H1 (cell line): ENCODE measurements around the gene VWA3B. TPM values are rescaled to one million over a fixed set of nuclear protein-coding genes. Genes with fewer than 3 reads are reported as not detected.

Experiments used
- CTCF ChIA-PET: fragments of 300-600 bp; sonication (Branson Sonifier 250); formaldehyde crosslinking; loops from one replicate; lab custom pipeline; 2021; ENCODE audit not compliant: partially characterized antibody; lab: Charles Lee
- POLR2A ChIA-PET: fragments of 300-600 bp; sonication (Branson Sonifier 250); formaldehyde crosslinking; loops from one replicate; lab custom pipeline; 2021; ENCODE audit warnings: inconsistent platforms; ENCODE audit not compliant: partially characterized antibody; lab: Charles Lee
- DNase-seq, 2 experiments: peaks; one replicate each; pipeline versions ENCODE4 v3.0.0 to v3.0.0-alpha.2; 2010 to 2022; ENCODE audit warnings: low spot score in 2 of 2, low read depth in 1 of 2, mixed read lengths in 1 of 2
- FAIRE-seq: peaks from 2 replicates; lab custom pipeline; 2011; peaks lifted over from hg19 to GRCh38; lab: Jason Lieb, UNC
- H2AFZ ChIP-seq: 2 replicates; pipeline ENCODE4 v1.8.1; 2012; ENCODE audit warnings: low read length, inconsistent platforms
- H2AK5ac ChIP-seq: 2 replicates; pipeline ENCODE4 v1.6.1; 2013; ENCODE audit warnings: low read depth, low read length
- H2BK120ac ChIP-seq: replicated peaks from 2 replicates; pipeline ENCODE3; 2013; ENCODE audit warnings: low read depth, low read length, inconsistent platforms
- H2BK12ac ChIP-seq: 2 replicates; pipeline ENCODE4 v1.6.1; 2013; ENCODE audit warnings: low read depth, low read length
- H2BK15ac ChIP-seq: 2 replicates; pipeline ENCODE4 v1.6.1; 2013; ENCODE audit warnings: low read length
- H2BK20ac ChIP-seq: 2 replicates; pipeline ENCODE4 v1.6.1; 2013; ENCODE audit warnings: low read length
- H2BK5ac ChIP-seq: 2 replicates; pipeline ENCODE4 v1.6.1; 2013; ENCODE audit warnings: low read depth, low read length
- H3K14ac ChIP-seq: 2 replicates; pipeline ENCODE4 v1.6.1; 2013; ENCODE audit warnings: inconsistent platforms; ENCODE audit not compliant: insufficient read length
- H3K18ac ChIP-seq: 2 replicates; pipeline ENCODE4 v1.6.1; 2013; ENCODE audit warnings: low read length; ENCODE audit errors: extremely low read depth
- H3K23ac ChIP-seq: 2 replicates; pipeline ENCODE4 v1.6.1; 2013; ENCODE audit warnings: inconsistent platforms; ENCODE audit not compliant: insufficient read length
- H3K23me2 ChIP-seq: 2 replicates; pipeline ENCODE4 v1.6.1; 2013; ENCODE audit warnings: low read depth, low read length
- H3K27ac ChIP-seq: 2 replicates; pipeline ENCODE4 v1.6.1; 2011; ENCODE audit warnings: low read depth, low read length, inconsistent platforms
- H3K27me3 ChIP-seq, 4 experiments: replicated peaks in 1 of 4; 1 replicate in 1 of 4; 2 replicates in 3 of 4; pipeline versions ENCODE4 v1.6.1 to v1.8.1; 2011 to 2013; ENCODE audit warnings: low read length in 3 of 4, mild to moderate bottlenecking in 3 of 4, inconsistent platforms in 2 of 4, mixed read lengths in 2 of 4, moderate library complexity in 1 of 4; ENCODE audit not compliant: control insufficient read depth in 3 of 4, insufficient read depth in 3 of 4; ENCODE audit errors: extremely low read depth in 1 of 4
- H3K36me3 ChIP-seq, 4 experiments: 2 replicates each; pipeline versions ENCODE4 v1.6.1 to v1.8.1; 2011 to 2013; ENCODE audit warnings: mild to moderate bottlenecking in 4 of 4, low read length in 3 of 4, moderate library complexity in 2 of 4, control low read depth in 1 of 4, inconsistent platforms in 1 of 4; ENCODE audit not compliant: insufficient read depth in 4 of 4, control insufficient read depth in 2 of 4
- H3K4ac ChIP-seq: replicated peaks from 2 replicates; pipeline ENCODE3; 2013; ENCODE audit warnings: low read length, low read depth, mixed read lengths, inconsistent platforms; ENCODE audit not compliant: insufficient read length
- H3K4me1 ChIP-seq, 4 experiments: replicated peaks in 1 of 4; 1 replicate in 1 of 4; 2 replicates in 3 of 4; pipeline versions ENCODE4 v1.6.1 to v1.8.1; 2011 to 2013; ENCODE audit warnings: low read length in 3 of 4, inconsistent platforms in 2 of 4, mixed read lengths in 1 of 4; ENCODE audit not compliant: insufficient read depth in 4 of 4, control insufficient read depth in 3 of 4
- H3K4me2 ChIP-seq, 2 experiments: 2 replicates each; pipeline versions ENCODE4 v1.6.1 to v1.8.1; 2011 to 2013; ENCODE audit warnings: low read depth in 2 of 2, low read length in 2 of 2, control low read depth in 1 of 2, inconsistent platforms in 1 of 2, mild to moderate bottlenecking in 1 of 2; ENCODE audit not compliant: insufficient read depth in 1 of 2
- H3K4me3 ChIP-seq, 4 experiments: fragments of 200-600, 300-600 bp in 1 of 4; sonication (generic), shearing (Covaris generic), sonication (Bioruptor Twin) in 1 of 4; 2 replicates each; pipeline versions ENCODE4 v1.5.1 to v1.8.1; 2011 to 2016; ENCODE audit warnings: low read length in 4 of 4, low read depth in 3 of 4, control low read depth in 2 of 4, inconsistent platforms in 2 of 4, mild to moderate bottlenecking in 2 of 4, mixed read lengths in 1 of 4, moderate library complexity in 1 of 4; ENCODE audit not compliant: insufficient read depth in 2 of 4; ENCODE audit errors: extremely low read depth in 1 of 4
- H3K56ac ChIP-seq: replicated peaks from 2 replicates; pipeline ENCODE3; 2013; ENCODE audit warnings: low read depth, mild to moderate bottlenecking, mixed read lengths, low read length, inconsistent platforms; ENCODE audit not compliant: insufficient read length
- H3K79me1 ChIP-seq: 2 replicates; pipeline ENCODE4 v1.6.1; 2013; ENCODE audit warnings: low read depth, low read length, control low read depth
- H3K79me2 ChIP-seq, 2 experiments: 2 replicates each; pipeline versions ENCODE4 v1.6.1 to v1.8.1; 2012 to 2013; ENCODE audit warnings: low read length in 2 of 2, mild to moderate bottlenecking in 2 of 2, inconsistent platforms in 1 of 2; ENCODE audit not compliant: insufficient read depth in 2 of 2, control insufficient read depth in 1 of 2
- H3K9ac ChIP-seq, 4 experiments: replicated peaks in 1 of 4; 1 replicate in 1 of 4; 2 replicates in 3 of 4; pipeline versions ENCODE4 v1.6.1 to v1.8.1; 2011 to 2013; ENCODE audit warnings: low read depth in 3 of 4, low read length in 3 of 4, control low read depth in 2 of 4, mild to moderate bottlenecking in 2 of 4, moderate library complexity in 2 of 4, inconsistent platforms in 1 of 4; ENCODE audit errors: extremely low read depth in 1 of 4
- H3K9me3 ChIP-seq, 2 experiments: 2 replicates each; pipeline versions ENCODE4 v1.6.1 to v1.8.1; 2012 to 2013; ENCODE audit warnings: mild to moderate bottlenecking in 2 of 2, moderate library complexity in 2 of 2, control low read depth in 1 of 2, inconsistent platforms in 1 of 2, low read depth in 1 of 2, low read length in 1 of 2, mixed read lengths in 1 of 2; ENCODE audit not compliant: insufficient read depth in 2 of 2
- H4K20me1 ChIP-seq, 2 experiments: replicated peaks in 1 of 2; 2 replicates each; pipeline versions ENCODE3 to v1.8.1; 2011 to 2013; ENCODE audit warnings: inconsistent platforms in 2 of 2, low read length in 2 of 2, mild to moderate bottlenecking in 1 of 2; ENCODE audit not compliant: insufficient read depth in 2 of 2, control insufficient read depth in 1 of 2
- H4K5ac ChIP-seq: 2 replicates; pipeline ENCODE4 v1.6.1; 2013; ENCODE audit warnings: low read length, low read depth, mixed read lengths, inconsistent platforms; ENCODE audit not compliant: insufficient read length
- H4K8ac ChIP-seq: 2 replicates; pipeline ENCODE4 v1.8.0; 2013; ENCODE audit warnings: mild to moderate bottlenecking, moderate library complexity, low read length, inconsistent platforms; ENCODE audit not compliant: insufficient read depth; ENCODE audit errors: extremely low read depth
- H4K91ac ChIP-seq: replicated peaks from 2 replicates; pipeline ENCODE3; 2013; ENCODE audit warnings: low read length, mixed read lengths, inconsistent platforms; ENCODE audit not compliant: insufficient read length
- EGR1 ChIP-seq: IDR thresholded peaks from 2 replicates; pipeline ENCODE4 v1.6.1; 2011; ENCODE audit warnings: low read depth, low read length, borderline replicate concordance
- GABPA ChIP-seq: IDR thresholded peaks from 2 replicates; pipeline ENCODE4 v1.6.1; 2011; ENCODE audit warnings: mild to moderate bottlenecking, low read length, moderate library complexity, borderline replicate concordance; ENCODE audit not compliant: insufficient read depth
- GTF2F1 ChIP-seq: IDR thresholded peaks from 2 replicates; pipeline ENCODE4 v1.6.1; 2012; ENCODE audit warnings: low read depth, low read length, improper control_type of control experiment, borderline replicate concordance
- HDAC6 ChIP-seq: IDR thresholded peaks from one replicate; pipeline ENCODE4 v1.7.1; 2012; ENCODE audit warnings: low read depth, mild to moderate bottlenecking, inconsistent platforms, low read length, moderate library complexity
- POU5F1 ChIP-seq: IDR thresholded peaks from 2 replicates; pipeline ENCODE4 v1.6.1; 2011; ENCODE audit warnings: low read depth, mild to moderate bottlenecking, low read length, moderate library complexity
- SUZ12 ChIP-seq: fragments of 200-600 bp; sonication (generic); IDR thresholded peaks from 2 replicates; pipeline ENCODE4 v1.6.1; 2012; ENCODE audit warnings: mild to moderate bottlenecking, inconsistent platforms, low read length, moderate library complexity, mixed read lengths
- TCF12 ChIP-seq: IDR thresholded peaks from 2 replicates; pipeline ENCODE4 v1.6.1; 2011; ENCODE audit warnings: low read depth, mild to moderate bottlenecking, low read length
- TEAD4 ChIP-seq: IDR thresholded peaks from 2 replicates; pipeline ENCODE4 v1.6.1; 2012; ENCODE audit warnings: low read depth, low read length, inconsistent platforms, mixed read lengths
- WGBS, 2 experiments: shearing (Covaris generic) in 1 of 2; methylation state at CpG; one replicate each; pipeline versions ENCODE4 v1.1.6 to v1.1.7; 2013 to 2015; ENCODE audit warnings: low lambda C conversion rate in 2 of 2, mixed read lengths in 2 of 2, inconsistent platforms in 1 of 2, low coverage in 1 of 2, missing lambda C conversion rate in 1 of 2; ENCODE audit not compliant: insufficient replicate concordance in 2 of 2, insufficient coverage in 1 of 2, insufficient read length in 1 of 2; ENCODE audit errors: extremely low coverage in 1 of 2, missing lambda C conversion rate in 1 of 2; 5-methylcytosine and 5-hydroxymethylcytosine counted together
- polyA plus RNA-seq, 7 experiments: library from polyadenylated mRNA; depleted of rRNA in 3 of 7; stranded (reverse) in 5 of 7; unstranded in 2 of 7; fragments of >200 nt in 5 of 7; fragments of 200-250 nt in 2 of 7; gene quantifications; 1 replicate in 5 of 7; 2 replicates in 1 of 7; 4 replicates in 1 of 7; pipeline versions ENCODE4 v1.2.1 to v1.2.3, GENCODE V29; 2011 to 2013; ENCODE audit warnings: missing spikeins in 2 of 7, mixed read lengths in 2 of 7
- total RNA-seq: library from RNA; stranded (reverse); fragmentation: NEBNext Ultra II Directional; extraction: Animal tissue kit (Norgen Biotek cat#: 25700); gene quantifications from 2 replicates; pipeline ENCODE4 v1.2.1, GENCODE V29; 2021

The VWA3B gene
- total and polyA plus RNA-seq, 2 of the 8 experiments (the other 6 are each of a cell fraction or from before 2014, with no cell fraction given) = not detected

DNA sequence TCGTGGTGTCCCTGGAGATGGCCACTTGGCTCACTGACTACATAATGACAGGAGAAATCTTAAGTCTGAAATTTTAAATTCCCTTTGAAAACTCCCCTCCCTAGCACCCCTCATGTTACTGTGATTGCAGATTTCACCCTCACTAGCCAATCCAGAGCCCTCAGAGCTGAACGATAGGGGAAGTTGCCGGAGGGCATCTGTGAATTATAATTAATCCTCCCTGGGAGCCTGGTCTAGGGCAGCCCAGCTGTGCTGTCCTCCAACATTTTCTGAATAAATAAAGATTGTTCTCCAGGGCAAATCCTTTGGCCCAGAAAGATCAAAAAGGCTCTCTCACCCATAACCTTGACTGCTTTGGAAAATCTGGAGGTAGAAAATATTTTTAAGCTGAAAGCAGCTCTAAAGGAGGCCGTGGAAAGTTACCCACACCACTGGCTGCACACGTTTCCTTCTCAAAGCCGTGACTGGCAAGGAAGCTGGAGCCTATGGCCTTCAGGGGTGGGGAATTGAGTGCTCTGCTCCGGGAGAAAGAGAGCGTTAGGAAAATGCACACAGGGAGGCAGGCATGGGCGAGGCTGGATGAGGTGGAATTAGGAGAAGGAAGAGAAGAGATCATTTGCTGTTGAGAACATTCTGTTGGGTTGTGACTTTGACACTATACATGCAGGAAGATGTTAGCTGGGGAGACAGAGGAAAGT is 190.3 kb downstream of the VWA3B start:
- Histone ChIP-seq H3K27me3 (no peaks in the 10 kb centered on the region; a peak in 1 of 7 replicates), H2BK5ac (no peak overlapping the region), H2BK12ac (no peak overlapping the region), H3K79me2 (no peaks in the 10 kb centered on the region), H2BK120ac (no peak overlapping the region), H3K4me1 (no peaks in the 10 kb centered on the region; a peak in 1 of 7 replicates), H4K20me1 (no peaks in the 10 kb centered on the region), H2BK15ac (no peak overlapping the region), H3K18ac (no peak overlapping the region), H4K91ac (no peak overlapping the region), H3K4ac (no peak overlapping the region), H3K4me3 (no peak overlapping the region), H3K27ac (no peak overlapping the region), H3K14ac (no peak overlapping the region), H3K79me1 (no peaks in the 10 kb centered on the region), H2AK5ac (no peak overlapping the region), H3K4me2 (no peak overlapping the region), H3K23ac (no peak overlapping the region), H4K8ac (no peak overlapping the region), H2AFZ (no peak overlapping the region), H2BK20ac (no peak overlapping the region), H3K9ac (no peak overlapping the region), H3K23me2 (no peaks in the 10 kb centered on the region), H4K5ac (no peak overlapping the region), H3K56ac (no peak overlapping the region), H3K36me3 (no peaks in the 10 kb centered on the region), H3K9me3 (no peaks in the 10 kb centered on the region)
- DNase-seq (no peak), FAIRE-seq (no peak)
- POLR2A ChIA-PET = no interaction called here
- WGBS, 2 experiments = 90% methylated on average over 9 of the region's 9 CpGs; no CpG with 5 or more reads in 1 of the 2 experiments
- CTCF ChIA-PET = interaction anchor here (4.8 kb wide), 1 partner anchor 8 kb away, joined by 25 read pairs; no protein-coding TSS in a partner anchor
- TF ChIP-seq TEAD4 = no peak
- TF ChIP-seq POU5F1 = no peak
- no peak for TF ChIP-seq HDAC6
- no peak for TF ChIP-seq GTF2F1
- no peak for TF ChIP-seq EGR1
- no peak for TF ChIP-seq SUZ12
- TF ChIP-seq TCF12 = no peak
- TF ChIP-seq GABPA = no peak
